ENCODE data around the gene PRKCB. TPM values are rescaled to one million over a fixed set of nuclear protein-coding genes. Genes with fewer than 3 reads are reported as not detected.
A peak's percentile ranks its signal among the peaks of the same experiment; 100 is the strongest.

The PRKCB gene
- total RNA-seq, 2 experiments from 2014 or later = 77.8 to 81.0 TPM

DNA sequence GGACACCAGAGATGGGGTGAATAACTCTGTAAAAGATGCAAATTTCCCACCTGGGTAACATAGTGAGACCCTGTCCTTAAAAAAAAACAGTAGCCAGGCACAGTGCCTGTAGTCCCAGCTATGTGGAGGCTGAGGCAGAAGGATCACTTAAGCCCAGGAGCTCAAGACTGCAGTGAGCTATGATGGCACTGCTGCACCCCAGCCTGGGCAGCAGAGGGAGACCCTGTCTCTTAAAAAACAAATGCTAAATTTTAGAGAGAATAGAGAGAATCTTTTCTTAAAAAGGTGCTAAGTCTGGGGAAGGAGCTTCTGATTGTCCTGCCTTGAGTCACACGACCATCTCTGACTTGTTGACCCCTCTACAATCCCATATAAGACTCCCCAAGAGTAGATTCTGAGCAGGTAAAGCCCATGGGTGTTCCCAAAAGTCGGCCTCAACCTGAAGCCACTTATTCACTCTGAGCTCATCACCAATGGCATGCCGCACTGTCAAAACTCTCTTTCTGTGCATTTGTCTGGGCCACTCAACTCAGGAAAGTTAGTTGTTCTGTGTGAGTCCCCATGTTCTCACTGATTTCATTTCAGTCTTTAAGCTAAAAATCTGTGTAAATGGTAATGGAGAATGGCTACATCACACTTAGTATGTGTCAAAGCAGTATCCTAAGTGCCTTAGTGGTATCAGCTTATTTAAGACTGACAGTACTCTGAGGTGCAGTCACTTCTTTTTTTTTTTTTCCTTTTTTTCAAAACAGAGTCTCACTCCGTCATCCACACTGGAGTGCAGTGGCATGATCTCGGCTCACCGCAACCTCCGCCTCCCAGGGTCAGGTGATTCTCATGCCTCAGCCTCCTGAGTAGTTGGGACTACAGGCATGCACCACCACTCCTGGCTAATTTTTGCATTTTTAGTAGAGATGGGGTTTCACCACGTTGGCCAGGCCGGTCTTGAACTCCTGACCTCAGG, 41.6 kb downstream of the PRKCB start:
- Mint-ChIP-seq H3K4me3 (no peak overlapping the region), H3K4me1 (peaks cover 72% of the 10 kb centered on the region), H3K9me3 (no peaks in the 10 kb centered on the region), H3K27me3 (no peaks in the 10 kb centered on the region), H3K27ac (no peak overlapping the region), H3K36me3 (ENCODE audit: low read depth) (peaks cover 15% of the 10 kb centered on the region)
- ChIA-PET CTCF (interaction anchor here (0.7 to 1.6 kb wide), 9 partner anchors 8 to 155 kb away, joined by 3 to 11 read pairs (median 3); no protein-coding TSS in a partner anchor), POLR2A (no interaction called here)
- DNase-seq = no peak

DNA sequence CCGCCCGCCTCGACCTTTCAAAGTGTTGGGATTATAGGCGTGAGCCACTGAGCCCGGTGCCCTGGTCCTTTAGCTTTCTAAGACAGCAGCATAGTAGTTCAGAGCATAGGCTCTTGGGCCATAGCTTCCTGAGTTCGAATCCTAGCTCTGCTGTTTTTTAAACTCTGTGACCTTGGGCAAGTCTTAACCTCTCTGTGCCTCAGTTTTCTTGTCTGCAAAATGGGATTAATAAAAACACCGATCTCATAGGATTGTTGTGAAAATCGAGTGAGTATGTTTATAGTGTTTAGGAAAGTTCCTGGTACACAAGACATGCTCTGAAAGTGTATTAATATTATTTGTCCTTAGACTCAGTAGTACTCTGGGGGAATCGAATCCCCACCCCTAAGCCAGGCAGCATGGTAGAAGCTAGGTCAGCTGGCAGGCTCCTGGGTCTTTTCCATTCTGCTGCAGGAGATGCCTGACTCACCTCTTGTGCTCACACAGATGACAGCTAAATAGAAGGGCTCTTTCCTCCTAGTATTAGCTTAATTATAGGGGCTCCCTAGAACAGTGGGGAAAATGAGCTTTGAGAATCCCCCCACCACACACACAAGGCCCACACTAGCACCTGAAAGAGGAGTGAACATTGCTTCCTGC, 44.1 kb downstream of the PRKCB start:
- no peak overlapping the region for H3K4me3 Mint-ChIP-seq
- peak overlapping the region; percentile 41 for H3K27ac Mint-ChIP-seq
- H3K27me3 Mint-ChIP-seq = no peaks in the 10 kb centered on the region
- ChIA-PET CTCF (interaction anchor here (0.8 to 2.7 kb wide), 2 partner anchors 18 to 136 kb away, joined by 4 to 8 read pairs; no protein-coding TSS in a partner anchor), POLR2A (no interaction called here)
- H3K4me1 Mint-ChIP-seq = peaks cover 76% of the 10 kb centered on the region
- no peaks in the 10 kb centered on the region for H3K9me3 Mint-ChIP-seq
- DNase-seq = no peak
- H3K36me3 Mint-ChIP-seq (ENCODE audit: low read depth) = peaks cover 33% of the 10 kb centered on the region

DNA sequence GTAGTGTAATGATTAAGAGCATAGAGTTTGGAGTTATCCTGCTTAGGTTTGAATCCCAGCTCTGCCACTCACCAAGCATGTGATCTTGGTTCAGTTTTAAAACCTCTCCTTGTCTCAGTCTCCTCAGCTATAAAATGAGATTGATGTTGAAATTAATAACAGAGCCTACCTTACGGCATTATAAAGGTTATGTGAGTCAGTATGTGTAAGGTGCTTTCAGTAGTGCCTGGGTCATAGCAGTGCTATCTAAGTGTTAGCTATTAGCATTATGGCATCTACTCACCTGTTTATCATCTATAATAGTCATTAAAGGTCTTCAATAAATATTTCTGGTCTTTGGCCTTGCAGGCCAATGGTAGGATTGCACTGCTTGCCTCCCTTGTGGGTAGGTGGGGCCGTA, 53.4 kb downstream of the PRKCB start:
- Mint-ChIP-seq H3K36me3 (ENCODE audit: low read depth) (peaks cover 25% of the 10 kb centered on the region), H3K9me3 (no peaks in the 10 kb centered on the region), H3K27ac (no peak overlapping the region), H3K4me1 (peaks cover 3% of the 10 kb centered on the region), H3K27me3 (no peaks in the 10 kb centered on the region), H3K4me3 (no peak overlapping the region)
- ChIA-PET CTCF (interaction anchor here (0.8 to 1.5 kb wide), 2 partner anchors 12 to 28 kb away, joined by 3 to 8 read pairs; no protein-coding TSS in a partner anchor), POLR2A (no interaction called here)
- DNase-seq = no peak

DNA sequence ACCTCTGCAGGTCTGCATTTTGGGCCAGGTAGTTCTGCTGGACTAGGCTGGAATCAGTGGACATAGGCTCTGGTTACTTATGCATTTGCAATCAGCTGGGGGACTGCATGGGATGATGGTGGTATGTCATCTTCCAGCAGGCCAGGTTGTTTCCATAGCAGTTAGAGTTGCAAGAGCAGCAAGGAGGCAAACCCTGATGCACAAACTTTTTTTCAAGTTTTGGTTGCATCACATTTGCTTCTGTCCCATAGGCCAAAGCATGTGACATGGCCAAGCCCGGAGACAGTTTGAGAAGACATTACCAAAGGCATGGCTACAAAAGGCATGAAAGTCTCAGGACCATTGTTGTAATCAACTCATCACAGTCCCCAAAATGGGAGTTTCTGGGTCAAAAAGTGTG, 58.2 kb downstream of the PRKCB start:
- H3K36me3 Mint-ChIP-seq (ENCODE audit: low read depth) = peaks cover 25% of the 10 kb centered on the region
- H3K4me3 Mint-ChIP-seq = no peak overlapping the region
- POLR2A ChIA-PET = no interaction called here
- H3K27me3 Mint-ChIP-seq = no peaks in the 10 kb centered on the region
- H3K4me1 Mint-ChIP-seq = peaks cover 24% of the 10 kb centered on the region
- no peaks in the 10 kb centered on the region for H3K9me3 Mint-ChIP-seq
- no peak overlapping the region for H3K27ac Mint-ChIP-seq
- no peak for DNase-seq
- CTCF ChIA-PET = interaction anchor here (1.4 kb wide), 1 partner anchor 20 kb away, joined by 4 read pairs; no protein-coding TSS in a partner anchor

DNA sequence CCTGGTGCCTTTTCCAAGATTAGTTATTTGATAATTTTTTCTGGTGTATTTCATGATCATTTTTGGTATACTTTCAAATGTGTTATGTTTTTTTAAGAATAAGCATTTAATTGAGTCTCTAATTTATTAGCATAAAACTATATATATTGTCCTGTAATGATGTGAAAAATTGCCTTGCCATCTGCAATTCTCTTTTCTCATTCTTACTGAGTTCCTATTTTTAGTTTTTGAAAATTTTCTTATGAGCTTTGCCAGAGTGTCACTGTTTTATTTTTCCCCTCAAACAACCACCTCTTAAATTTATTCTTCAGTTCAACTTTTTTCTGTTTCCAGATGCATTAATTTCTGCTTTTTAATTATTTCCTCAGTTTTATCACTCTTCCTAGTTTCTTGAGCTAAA, 59.3 kb downstream of the PRKCB start:
- DNase-seq = no peak
- H3K36me3 Mint-ChIP-seq (ENCODE audit: low read depth) = peaks cover 25% of the 10 kb centered on the region
- H3K27ac Mint-ChIP-seq = no peak overlapping the region
- POLR2A ChIA-PET = no interaction called here
- H3K4me1 Mint-ChIP-seq = peaks cover 27% of the 10 kb centered on the region
- CTCF ChIA-PET = interaction anchor here (0.6 kb wide), 1 partner anchor 759 kb away, joined by 4 read pairs; no protein-coding TSS in a partner anchor
- H3K27me3 Mint-ChIP-seq = no peaks in the 10 kb centered on the region
- no peak overlapping the region for H3K4me3 Mint-ChIP-seq
- no peaks in the 10 kb centered on the region for H3K9me3 Mint-ChIP-seq

DNA sequence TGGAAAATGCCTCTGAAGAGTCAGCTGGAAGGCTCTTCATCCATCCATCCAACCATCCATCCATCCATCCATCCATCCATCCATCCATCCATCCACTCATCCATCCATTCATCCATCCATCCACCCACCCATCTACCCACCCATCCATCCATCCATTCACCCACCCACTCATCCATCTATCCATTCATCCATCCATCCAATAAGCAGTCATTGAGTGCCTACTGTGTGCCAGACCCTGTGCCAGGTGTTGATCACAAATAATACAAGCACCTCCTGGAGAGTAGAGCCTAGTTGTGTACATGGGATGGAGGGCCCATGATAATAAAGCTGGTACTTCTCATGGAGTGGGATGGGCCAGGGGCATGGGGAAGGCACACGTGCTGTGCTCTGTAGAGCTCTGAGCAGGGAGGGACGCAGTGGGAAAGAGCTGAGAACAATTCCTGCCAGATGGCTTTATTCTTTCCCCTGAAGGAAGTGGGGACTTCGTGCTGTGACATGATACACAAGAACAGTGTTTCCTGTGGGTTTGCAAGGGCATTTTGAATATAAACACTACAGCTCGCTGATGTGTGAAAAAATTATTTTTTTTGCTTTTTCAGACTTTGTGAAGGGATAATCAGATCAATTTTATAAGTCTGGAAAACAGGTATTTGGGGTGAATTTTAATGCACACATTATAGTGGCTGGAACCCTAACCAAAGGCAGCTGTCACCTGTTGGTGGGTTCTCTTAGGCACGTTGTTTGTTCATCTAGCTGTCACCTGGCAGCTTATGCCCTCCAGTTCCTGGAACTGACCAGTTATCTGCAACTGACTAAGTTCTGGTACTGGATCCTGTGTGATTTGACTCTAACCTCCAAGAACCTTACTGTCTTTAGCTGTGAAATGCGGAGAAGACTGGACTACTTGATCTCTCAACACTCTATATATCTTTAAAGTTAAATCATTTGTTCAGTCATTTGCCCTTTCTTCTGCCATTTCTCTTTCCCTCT, 61.3 kb downstream of the PRKCB start:
- Mint-ChIP-seq H3K27ac (peak overlapping the region; percentile 80), H3K27me3 (no peaks in the 10 kb centered on the region), H3K36me3 (ENCODE audit: low read depth) (peaks cover 30% of the 10 kb centered on the region), H3K4me3 (no peak overlapping the region), H3K9me3 (no peaks in the 10 kb centered on the region), H3K4me1 (peaks cover 43% of the 10 kb centered on the region)
- CTCF ChIA-PET = interaction anchor here (1.4 kb wide), 1 partner anchor 26 kb away, joined by 3 read pairs; no protein-coding TSS in a partner anchor
- POLR2A ChIA-PET = no interaction called here
- DNase-seq = peak; percentile 17

DNA sequence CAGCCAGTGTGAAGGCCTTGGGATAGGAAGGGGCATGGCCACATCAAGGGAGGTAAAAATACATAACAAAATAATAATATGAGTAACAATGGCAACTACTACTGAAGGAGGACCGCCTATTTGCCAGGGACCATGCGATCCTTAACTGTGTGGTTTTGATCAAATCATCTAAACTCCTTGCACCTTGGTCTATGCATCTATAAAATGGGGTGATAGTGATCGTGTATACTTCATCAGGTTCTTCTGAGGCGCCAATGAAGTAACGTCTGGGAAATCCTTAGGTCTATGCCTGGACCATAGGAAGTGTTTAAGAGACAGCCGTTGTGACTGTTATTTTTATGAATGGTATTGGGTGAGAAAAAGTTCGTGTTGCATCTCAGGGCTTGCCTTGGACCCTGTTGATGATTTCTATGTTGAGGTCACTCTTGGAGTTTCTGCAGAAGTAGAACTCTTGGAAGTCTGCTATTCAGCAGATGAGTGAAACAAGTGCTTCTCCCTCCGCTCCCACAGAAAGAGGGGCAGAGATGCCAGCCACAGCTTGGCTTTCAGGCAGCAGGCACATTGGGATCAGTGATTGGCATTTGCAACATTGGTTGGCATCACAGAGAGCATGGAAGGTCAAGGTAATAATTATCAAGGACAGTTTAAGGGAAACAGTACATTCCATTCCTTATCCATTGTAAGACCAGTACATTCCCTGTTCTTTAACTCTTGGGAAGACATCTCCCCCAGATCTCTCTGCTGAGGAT, 63.1 kb downstream of the PRKCB start:
- Mint-ChIP-seq H3K27ac (no peak overlapping the region), H3K9me3 (no peaks in the 10 kb centered on the region), H3K27me3 (no peaks in the 10 kb centered on the region), H3K4me3 (no peak overlapping the region), H3K36me3 (ENCODE audit: low read depth) (peaks cover 23% of the 10 kb centered on the region), H3K4me1 (peaks cover 59% of the 10 kb centered on the region)
- POLR2A ChIA-PET = no interaction called here
- DNase-seq = no peak
- CTCF ChIA-PET = no interaction called here

DNA sequence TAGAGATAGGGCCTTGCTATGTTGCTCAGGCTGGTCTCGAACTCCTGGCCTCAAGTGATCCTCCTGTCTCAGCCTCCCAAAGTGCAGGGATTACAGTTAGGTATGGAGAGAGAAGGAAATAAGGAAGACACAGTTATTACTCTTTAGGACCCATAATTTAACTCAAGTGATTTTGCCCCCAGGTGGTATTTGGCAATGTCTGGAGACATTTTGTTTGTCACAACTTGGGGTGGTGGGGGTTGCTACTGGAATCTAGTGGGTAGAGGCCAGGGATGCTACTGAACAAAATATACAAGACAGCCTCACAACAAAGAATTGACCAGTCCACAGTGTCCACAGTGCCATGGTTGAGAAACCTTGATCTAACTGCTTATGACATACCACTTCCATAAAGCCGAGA, 64.1 kb downstream of the PRKCB start:
- peaks cover 17% of the 10 kb centered on the region for H3K36me3 Mint-ChIP-seq (ENCODE audit: low read depth)
- CTCF ChIA-PET = no interaction called here
- H3K27me3 Mint-ChIP-seq = no peaks in the 10 kb centered on the region
- peaks cover 57% of the 10 kb centered on the region for H3K4me1 Mint-ChIP-seq
- no peak overlapping the region for H3K27ac Mint-ChIP-seq
- no peaks in the 10 kb centered on the region for H3K9me3 Mint-ChIP-seq
- POLR2A ChIA-PET = no interaction called here
- no peak for DNase-seq
- no peak overlapping the region for H3K4me3 Mint-ChIP-seq

DNA sequence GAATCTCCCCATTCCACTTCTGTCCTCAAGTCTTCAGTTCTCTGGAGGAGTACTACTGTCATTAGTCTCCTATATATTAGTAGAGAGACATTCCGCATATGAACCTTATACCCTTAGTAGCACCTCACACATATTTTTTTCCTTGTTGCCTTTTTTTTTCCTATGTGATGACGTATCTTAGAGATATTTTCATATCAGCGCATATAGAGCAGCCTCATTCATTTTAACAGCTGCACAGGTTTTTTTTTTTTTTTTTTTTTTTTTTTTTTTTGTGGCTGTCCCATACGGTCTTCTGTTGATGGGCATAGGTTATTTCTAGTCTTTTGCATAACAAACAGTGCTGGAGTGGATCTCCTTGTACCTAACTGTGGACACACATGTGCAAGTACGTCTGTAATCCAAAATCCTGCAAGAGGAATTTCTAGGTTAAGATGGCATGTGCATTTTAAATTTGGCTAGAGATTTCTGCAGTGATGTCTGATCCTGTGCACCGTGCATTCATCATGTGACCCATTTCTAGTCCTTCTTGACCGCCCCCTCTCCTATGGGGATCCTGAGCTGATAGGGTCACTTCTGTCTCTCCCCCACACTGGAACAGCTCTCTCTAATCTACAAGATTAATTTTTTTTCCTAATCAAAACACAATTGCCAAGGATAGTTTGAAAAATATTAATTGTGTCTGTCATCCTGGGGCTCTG, 64.8 kb downstream of the PRKCB start:
- POLR2A ChIA-PET = no interaction called here
- Mint-ChIP-seq H3K4me1 (peaks cover 57% of the 10 kb centered on the region), H3K9me3 (no peaks in the 10 kb centered on the region), H3K36me3 (ENCODE audit: low read depth) (peaks cover 15% of the 10 kb centered on the region), H3K4me3 (no peak overlapping the region), H3K27ac (no peak overlapping the region), H3K27me3 (no peaks in the 10 kb centered on the region)
- DNase-seq = no peak
- CTCF ChIA-PET = no interaction called here

DNA sequence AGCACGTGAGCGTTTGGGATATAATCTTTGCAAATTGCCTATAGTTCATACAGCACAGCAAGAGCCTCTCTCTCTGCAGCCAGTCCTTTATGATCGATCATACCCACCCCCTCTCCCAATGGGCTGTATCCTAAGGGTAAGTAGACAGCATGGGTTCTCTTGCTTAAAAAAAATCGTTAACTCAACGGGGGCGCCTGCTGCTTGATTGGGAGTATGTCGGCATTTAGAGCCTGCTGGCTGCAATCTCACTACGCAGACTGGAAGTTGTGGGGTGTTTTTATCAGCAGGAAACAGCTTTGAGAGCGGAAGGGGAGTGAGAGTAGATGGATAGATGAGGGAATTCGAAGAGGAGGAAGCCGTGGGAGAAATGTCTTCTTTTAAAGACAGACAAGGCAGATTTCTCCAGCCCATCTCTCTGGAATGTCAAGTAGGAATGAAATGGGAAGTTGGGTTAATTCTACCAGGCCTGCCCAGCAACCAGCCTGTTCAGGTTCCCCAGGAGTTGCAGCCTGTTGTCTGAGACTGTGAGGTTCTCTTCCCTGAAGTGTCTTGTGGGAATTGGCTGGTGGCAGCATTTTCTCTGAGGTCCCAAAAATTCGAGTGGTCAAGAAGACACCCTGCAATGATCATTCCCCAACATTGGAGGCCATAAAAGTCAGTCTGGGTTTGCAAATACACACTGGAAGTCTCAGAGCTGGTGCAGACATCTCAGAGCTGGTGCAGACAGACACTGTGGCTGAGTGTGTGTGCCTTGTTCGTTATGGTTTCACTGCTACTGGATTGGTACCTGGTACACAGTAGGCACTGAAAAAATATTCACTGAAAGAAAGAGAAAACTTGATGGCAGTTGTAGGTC, 65.6 kb downstream of the PRKCB start:
- CTCF ChIA-PET = no interaction called here

More for the DNA sequence above, 65.6 kb downstream of the PRKCB start:
- no peak overlapping the region for H3K4me3 Mint-ChIP-seq
- peaks cover 54% of the 10 kb centered on the region for H3K4me1 Mint-ChIP-seq
- no peaks in the 10 kb centered on the region for H3K27me3 Mint-ChIP-seq
- no peaks in the 10 kb centered on the region for H3K9me3 Mint-ChIP-seq
- DNase-seq = no peak
- POLR2A ChIA-PET = no interaction called here
- peak overlapping the region; percentile 73 for H3K27ac Mint-ChIP-seq
- H3K36me3 Mint-ChIP-seq (ENCODE audit: low read depth) = peaks cover 12% of the 10 kb centered on the region

All from activated CD4-positive, alpha-beta T cell treated with anti-CD3 and anti-CD28 coated beads, Interleukin-2, amount 10 ng/mL, durations not matched to agents 7 days and 5 days (primary cell).